Mucosa of rectum (tissue), 2 donors: Measurements from ENCODE around the gene TMC6.
"Not testable (repeated sequence)": the region's sequence is repeated elsewhere in the genome, so short reads cannot be mapped to it uniquely, and the experiment has no call there.

ENCODE experiments used
- H3K27ac ChIP-seq, 2 donors: one replicate each; pipeline ENCODE4 v1.7.0; 2013; ENCODE audit warnings: inconsistent platforms in 2 of 2, low read depth in 2 of 2, low read length in 2 of 2
- H3K27me3 ChIP-seq, 2 donors: one replicate each; pipeline ENCODE4 v1.7.0; 2013; ENCODE audit warnings: low read length in 2 of 2; ENCODE audit not compliant: control insufficient read depth in 2 of 2, insufficient read depth in 2 of 2
- H3K36me3 ChIP-seq, 2 donors: one replicate each; pipeline ENCODE4 v1.7.0; 2013; ENCODE audit warnings: low read length in 2 of 2; ENCODE audit not compliant: control insufficient read depth in 2 of 2, insufficient read depth in 2 of 2
- H3K4me1 ChIP-seq, 2 donors: one replicate each; pipeline ENCODE4 v1.7.0; 2013; ENCODE audit warnings: low read length in 2 of 2, mild to moderate bottlenecking in 1 of 2; ENCODE audit not compliant: control insufficient read depth in 2 of 2, insufficient read depth in 2 of 2
- H3K4me3 ChIP-seq, 2 donors: one replicate each; pipeline ENCODE4 v1.7.0; 2013; ENCODE audit warnings: low read length in 2 of 2
- H3K9ac ChIP-seq, 2 donors: one replicate each; pipeline ENCODE4 v1.7.0; 2013; ENCODE audit warnings: low read length in 2 of 2, low read depth in 1 of 2, mild to moderate bottlenecking in 1 of 2
- H3K9me3 ChIP-seq, 2 donors: one replicate each; pipeline ENCODE4 v1.7.0; 2013; ENCODE audit warnings: low read length in 2 of 2; ENCODE audit not compliant: control insufficient read depth in 2 of 2
- donor health status: healthy.
- donor health status: Normal muscosa, but diverticular disease.

Gene TMC6

GRCh38 chr17:78089576-78090281 is 38.8 kb downstream of the TMC6 start:
- H3K9me3 ChIP-seq = no peaks in the 10 kb centered on the region
- H3K9ac ChIP-seq = no peak overlapping the region
- no peaks in the 10 kb centered on the region for H3K4me1 ChIP-seq
- no peak overlapping the region for H3K27ac ChIP-seq
- no peak overlapping the region for H3K4me3 ChIP-seq
- peaks cover 39 to 59% of the 10 kb centered on the region in 2 donors for H3K36me3 ChIP-seq
- no peaks in the 10 kb centered on the region for H3K27me3 ChIP-seq

GRCh38 chr17:78088529-78088928 is 40.0 kb downstream of the TMC6 start:
- Histone ChIP-seq H3K4me1 (no peaks in the 10 kb centered on the region), H3K9me3 (no peaks in the 10 kb centered on the region), H3K27ac (no peak overlapping the region), H3K36me3 (peaks cover 33 to 50% of the 10 kb centered on the region in 2 donors), H3K4me3 (no peak overlapping the region), H3K27me3 (no peaks in the 10 kb centered on the region), H3K9ac (no peak overlapping the region)

DNA sequence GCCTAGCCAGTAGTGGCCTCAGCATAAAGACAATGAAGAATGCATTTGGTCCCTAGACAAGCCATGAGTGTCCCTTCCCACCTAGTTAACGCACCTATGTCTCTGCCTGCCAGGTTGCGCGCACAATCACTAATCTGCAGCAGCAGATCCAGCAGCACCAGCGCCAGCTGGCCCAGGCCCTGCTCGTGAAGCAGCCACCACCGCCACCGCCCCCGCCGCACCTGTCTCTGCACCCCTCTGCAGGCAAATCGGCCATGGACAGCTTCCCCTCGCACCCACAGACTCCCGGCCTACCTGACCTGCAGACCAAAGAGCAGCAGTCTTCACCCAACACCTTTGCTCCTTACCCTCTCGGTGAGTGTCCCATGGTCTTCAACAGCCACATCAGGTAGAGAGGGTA is 41.8 kb downstream of the TMC6 start:
- Histone ChIP-seq H3K27ac (no peak overlapping the region), H3K9ac (no peak overlapping the region), H3K36me3 (peaks cover 26 to 39% of the 10 kb centered on the region in 2 donors), H3K4me3 (no peak overlapping the region), H3K27me3 (no peaks in the 10 kb centered on the region), H3K4me1 (no peaks in the 10 kb centered on the region), H3K9me3 (no peaks in the 10 kb centered on the region)

- H3K9ac ChIP-seq = no peak overlapping the region
- H3K36me3 ChIP-seq = peaks cover 21 to 38% of the 10 kb centered on the region in 2 donors
- no peaks in the 10 kb centered on the region for H3K9me3 ChIP-seq
- no peak overlapping the region for H3K27ac ChIP-seq
- H3K27me3 ChIP-seq = no peaks in the 10 kb centered on the region
- no peaks in the 10 kb centered on the region for H3K4me1 ChIP-seq
- H3K4me3 ChIP-seq = no peak overlapping the region
Measured at GRCh38 chr17:78082988-78083387, 45.6 kb downstream of the TMC6 start.

- H3K36me3 ChIP-seq = peaks cover 23 to 40% of the 10 kb centered on the region in 2 donors
- not testable (repeated sequence) for H3K27me3 ChIP-seq, H3K9me3 ChIP-seq, H3K4me1 ChIP-seq, H3K4me3 ChIP-seq, H3K27ac ChIP-seq, H3K9ac ChIP-seq
Measured at GRCh38 chr17:78082355-78082872, 46.1 kb downstream of the TMC6 start.

- Histone ChIP-seq H3K4me1 (no peaks in the 10 kb centered on the region), H3K27me3 (no peaks in the 10 kb centered on the region), H3K4me3 (no peak overlapping the region), H3K27ac (no peak overlapping the region), H3K9ac (no peak overlapping the region), H3K36me3 (peaks cover 23 to 38% of the 10 kb centered on the region in 2 donors), H3K9me3 (no peaks in the 10 kb centered on the region)
Measured at GRCh38 chr17:78081551-78081950, 47.0 kb downstream of the TMC6 start.

- no peak overlapping the region for H3K9ac ChIP-seq
- H3K27ac ChIP-seq = no peak overlapping the region
- no peak overlapping the region for H3K4me3 ChIP-seq
- H3K36me3 ChIP-seq = peaks cover 26 to 52% of the 10 kb centered on the region in 2 donors
- H3K9me3 ChIP-seq = no peaks in the 10 kb centered on the region
- H3K27me3 ChIP-seq = no peaks in the 10 kb centered on the region
- no peaks in the 10 kb centered on the region for H3K4me1 ChIP-seq
Measured at GRCh38 chr17:78079253-78079652, 49.3 kb downstream of the TMC6 start.

DNA sequence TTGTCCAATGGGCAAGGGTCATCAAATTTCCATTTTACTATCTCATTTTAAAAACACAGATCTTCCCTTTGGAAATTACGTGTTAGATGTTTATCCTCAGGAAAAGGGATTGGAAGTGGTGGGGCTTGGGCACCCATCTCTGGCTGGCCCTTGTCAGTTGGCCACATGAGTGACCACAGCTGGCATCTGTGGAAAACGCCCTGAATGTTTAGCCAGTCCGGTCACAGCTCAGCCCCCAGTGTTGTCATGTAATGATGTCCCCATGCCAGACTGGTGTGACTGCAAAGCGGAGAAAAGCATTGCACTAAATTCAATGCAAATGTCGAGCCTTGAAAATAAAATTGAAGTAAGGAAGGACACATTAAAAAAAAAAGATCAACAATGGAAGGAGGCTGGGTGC is 53.0 kb downstream of the TMC6 start:
- H3K36me3 ChIP-seq = peaks cover 43 to 74% of the 10 kb centered on the region in 2 donors
- no peaks in the 10 kb centered on the region for H3K4me1 ChIP-seq
- no peaks in the 10 kb centered on the region for H3K9me3 ChIP-seq
- no peak overlapping the region for H3K9ac ChIP-seq
- no peaks in the 10 kb centered on the region for H3K27me3 ChIP-seq
- no peak overlapping the region for H3K27ac ChIP-seq
- H3K4me3 ChIP-seq = no peak overlapping the region

DNA sequence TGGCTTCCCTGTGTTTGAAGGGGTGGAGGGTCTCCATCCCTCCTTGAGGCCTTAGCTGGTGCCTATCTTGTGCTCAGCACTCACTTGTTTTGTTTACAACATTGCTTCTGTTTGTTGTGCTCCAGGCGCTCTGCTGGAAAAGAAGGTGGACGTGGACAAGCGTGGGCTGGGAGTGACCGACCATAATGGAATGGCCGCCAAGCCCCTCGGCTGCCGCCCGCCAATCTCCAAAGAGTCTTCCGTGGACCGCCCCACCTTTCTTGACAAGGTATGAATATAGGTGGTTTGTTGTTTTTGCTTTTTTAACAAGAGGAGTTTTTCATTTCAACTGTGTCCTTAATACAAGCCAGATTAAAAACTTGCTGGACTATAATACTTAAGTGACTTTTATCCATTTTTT is 53.5 kb downstream of the TMC6 start:
- H3K36me3 ChIP-seq = peaks cover 43 to 72% of the 10 kb centered on the region in 2 donors
- H3K9ac ChIP-seq = no peak overlapping the region

GRCh38 chr17:78072961-78073360 is 55.6 kb downstream of the TMC6 start:
- no peaks in the 10 kb centered on the region for H3K27me3 ChIP-seq
- H3K36me3 ChIP-seq = peaks cover 34 to 68% of the 10 kb centered on the region in 2 donors
- no peak overlapping the region for H3K27ac ChIP-seq
- no peaks in the 10 kb centered on the region for H3K4me1 ChIP-seq
- H3K9ac ChIP-seq = no peak overlapping the region
- H3K9me3 ChIP-seq = no peaks in the 10 kb centered on the region
- H3K4me3 ChIP-seq = no peak overlapping the region

More for the DNA sequence above, 53.5 kb downstream of the TMC6 start:
- Histone ChIP-seq H3K27me3 (no peaks in the 10 kb centered on the region), H3K9me3 (no peaks in the 10 kb centered on the region), H3K4me3 (no peak overlapping the region), H3K27ac (no peak overlapping the region), H3K4me1 (no peaks in the 10 kb centered on the region)
